ENCODE data around the gene LIPH. TPM values are rescaled to one million over a fixed set of nuclear protein-coding genes. Genes with fewer than 3 reads are reported as not detected.
"Not testable (repeated sequence)": the region's sequence is repeated elsewhere in the genome, so short reads cannot be mapped to it uniquely, and the experiment has no call there.

The LIPH gene
- total RNA-seq, 1 donor from 2014 or later = 6.6 TPM

DNA sequence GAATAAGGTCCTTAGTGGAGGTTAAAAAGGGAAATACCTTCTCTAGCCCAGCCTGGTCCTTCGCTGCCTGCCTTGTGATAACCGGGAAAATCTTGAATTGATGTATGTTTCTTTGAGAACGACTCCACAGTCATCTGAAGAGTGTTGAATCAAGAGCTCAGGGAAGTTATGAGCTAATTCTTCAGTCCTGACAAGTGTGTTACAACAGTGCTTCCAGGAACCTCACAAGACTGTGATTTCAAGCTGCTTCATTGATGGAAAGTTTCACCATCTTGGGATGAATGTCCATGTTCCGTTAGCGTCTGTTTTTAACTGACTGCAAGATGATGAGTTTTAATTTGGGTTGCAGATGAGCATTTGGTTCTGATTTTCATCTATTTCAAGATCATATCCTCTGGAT, 66.0 kb downstream of the LIPH start:
- DNase-seq = no peak

- DNase-seq = no peak
Observed at GRCh38 chr3:185484296-185484695, 68.1 kb downstream of the LIPH start.

DNA sequence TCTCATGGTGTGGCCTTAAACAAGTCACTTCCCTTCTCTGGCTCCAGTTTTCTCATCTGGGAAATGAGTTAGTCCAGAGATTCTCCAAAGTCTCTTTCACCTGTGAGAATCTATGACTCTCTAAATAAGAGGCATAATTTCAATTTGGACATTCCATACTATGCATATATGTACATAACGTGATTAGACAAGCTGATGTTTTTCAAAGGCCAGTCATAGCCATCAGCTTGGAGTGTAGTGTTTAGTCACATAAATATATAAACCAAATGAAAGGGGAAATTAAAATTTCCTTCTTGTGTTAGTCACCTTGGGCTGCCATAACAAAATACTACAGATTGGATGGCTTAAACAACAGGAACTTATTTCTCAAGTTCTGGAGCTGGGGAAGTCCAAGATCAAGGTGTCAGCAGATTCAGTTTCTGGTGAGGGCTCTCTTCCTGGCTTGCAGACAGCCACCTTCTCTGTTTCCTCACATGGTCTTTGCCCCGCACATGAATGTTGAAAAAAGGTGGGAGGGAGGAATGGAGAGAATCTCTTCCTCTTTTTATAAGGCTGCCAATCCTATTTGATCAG, 72.9 kb downstream of the LIPH start:
- no peak for DNase-seq

- no peak for DNase-seq
Observed at GRCh38 chr3:185477316-185477715, 75.1 kb downstream of the LIPH start.

DNA sequence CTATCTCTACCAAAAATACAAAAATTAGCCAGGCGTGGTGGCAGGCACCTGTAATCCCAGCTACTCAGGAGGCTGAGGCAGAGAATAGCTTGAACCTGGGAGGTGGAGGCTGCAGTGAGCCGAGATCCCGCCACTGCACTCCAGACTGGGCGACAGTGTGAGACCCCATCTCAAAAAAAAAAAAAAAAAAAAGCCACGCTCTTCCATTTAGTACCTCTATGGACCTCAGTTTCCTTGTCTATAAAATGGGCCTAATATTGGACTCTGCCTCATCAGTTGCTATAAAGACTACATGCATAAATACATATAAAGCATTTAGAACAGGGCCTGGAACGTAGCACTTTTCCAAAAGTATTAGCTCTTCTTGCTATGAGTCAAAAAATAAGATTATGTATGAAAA, 77.5 kb downstream of the LIPH start:
- not testable (repeated sequence) for DNase-seq

- DNase-seq = no peak
Observed at GRCh38 chr3:185473290-185473815, 79.0 kb downstream of the LIPH start.

- DNase-seq = no peak
Observed at GRCh38 chr3:185470323-185470722, 82.1 kb downstream of the LIPH start.

GRCh38 chr3:185469542-185469941, 82.8 kb downstream of the LIPH start:
- no peak for DNase-seq

DNA sequence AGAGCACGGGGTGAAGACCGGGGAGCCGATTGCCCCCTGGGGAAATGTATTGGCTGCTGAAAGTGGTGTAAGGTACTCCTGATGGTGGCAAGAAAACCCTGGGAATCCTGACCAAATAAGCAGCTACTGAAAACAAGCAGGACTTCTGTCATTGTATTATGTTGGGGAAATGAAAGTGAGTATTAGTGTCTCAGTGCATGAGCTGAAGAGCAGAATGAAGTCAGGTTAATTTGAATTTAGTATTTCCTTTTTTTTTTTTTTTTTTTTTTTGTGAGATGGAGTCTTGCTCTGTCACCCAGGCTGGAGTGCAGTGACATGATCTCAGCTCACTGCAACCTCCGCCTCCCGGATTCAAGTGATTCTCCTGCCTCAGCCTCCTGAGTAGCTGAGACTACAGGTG, 86.3 kb downstream of the LIPH start:
- DNase-seq = not testable (repeated sequence)

DNA sequence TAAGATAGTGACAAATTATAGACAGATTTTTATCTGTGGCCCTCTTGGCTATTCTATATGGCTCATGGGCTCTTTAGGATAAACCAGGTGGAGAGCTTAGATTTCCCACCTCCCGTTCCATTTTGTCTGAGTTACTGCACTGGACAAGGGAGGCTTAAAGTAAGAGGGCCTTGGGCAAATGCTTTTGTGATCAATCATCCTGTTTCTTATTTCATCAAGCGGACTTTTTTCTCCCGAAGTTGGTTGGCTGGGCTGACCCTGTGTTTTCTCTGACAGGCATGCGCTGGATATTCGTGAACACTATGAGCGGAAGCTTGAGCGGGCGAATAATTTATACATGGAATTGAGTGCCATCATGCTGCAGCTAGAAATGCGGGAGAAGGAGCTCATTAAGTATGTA, 86.9 kb downstream of the LIPH start:
- DNase-seq = no peak

DNA sequence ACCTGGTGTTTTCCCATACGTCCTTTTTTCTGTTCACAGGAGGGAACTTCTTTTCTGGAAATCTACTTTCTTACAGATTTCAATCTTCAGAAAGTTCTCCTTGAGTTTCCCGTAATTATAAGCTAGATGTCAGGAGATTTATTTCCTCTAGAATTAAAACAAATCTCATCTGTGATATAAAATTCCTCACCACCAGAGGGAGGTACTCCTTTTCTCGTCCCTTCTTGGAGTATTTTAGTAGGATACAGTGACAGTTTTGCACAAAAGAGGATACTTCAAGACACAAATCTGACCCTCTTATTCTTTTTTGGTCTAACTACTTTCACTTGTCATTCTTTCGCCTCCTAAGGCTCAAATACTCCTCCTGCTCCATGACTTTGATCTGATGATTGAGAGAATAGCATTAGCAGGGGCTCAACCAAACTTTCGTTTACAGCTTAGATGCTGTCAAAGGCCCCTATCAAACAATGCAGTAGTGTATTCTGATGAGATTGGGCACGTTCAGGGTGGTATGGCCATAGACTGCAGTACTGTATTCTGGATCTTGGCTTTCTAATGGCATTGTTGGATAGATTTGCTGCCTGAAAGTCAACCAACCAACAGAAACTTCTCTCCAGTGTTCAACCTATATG, 91.6 kb downstream of the LIPH start:
- no peak for DNase-seq

GRCh38 chr3:185460309-185460708, 92.1 kb downstream of the LIPH start:
- DNase-seq = no peak

DNA sequence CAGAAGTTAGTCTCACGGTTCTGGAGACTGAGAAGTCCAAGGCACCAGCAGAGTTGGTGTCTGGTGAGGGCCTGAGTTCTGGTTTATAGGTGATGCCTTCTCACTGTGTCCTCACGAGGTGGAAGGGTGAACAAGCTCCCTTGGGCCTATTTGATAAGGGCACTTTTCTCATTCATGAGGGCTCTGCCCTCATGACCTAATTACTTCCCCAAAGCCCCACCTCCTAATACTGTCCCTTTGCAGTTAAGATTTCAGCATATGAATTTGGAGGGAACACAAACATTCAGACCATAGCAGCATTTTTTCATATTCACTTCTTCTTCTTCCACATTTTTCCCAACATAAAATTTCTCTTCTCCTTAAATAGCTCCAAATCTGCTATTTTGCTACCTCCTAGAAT, 95.0 kb downstream of the LIPH start:
- no peak for DNase-seq

Other genes starting within 250 kb of the LIPH start
- gene MAP3K13, start 189.5 kb downstream of the LIPH start, total RNA-seq = 18.9 TPM
- gene TMEM41A, start 53.6 kb downstream of the LIPH start, total RNA-seq = 19.6 TPM
- gene SENP2, start 33.7 kb upstream of the LIPH start, total RNA-seq = 38.5 TPM